ENCODE data around the gene PARP16.

PARP16 gene

DNA sequence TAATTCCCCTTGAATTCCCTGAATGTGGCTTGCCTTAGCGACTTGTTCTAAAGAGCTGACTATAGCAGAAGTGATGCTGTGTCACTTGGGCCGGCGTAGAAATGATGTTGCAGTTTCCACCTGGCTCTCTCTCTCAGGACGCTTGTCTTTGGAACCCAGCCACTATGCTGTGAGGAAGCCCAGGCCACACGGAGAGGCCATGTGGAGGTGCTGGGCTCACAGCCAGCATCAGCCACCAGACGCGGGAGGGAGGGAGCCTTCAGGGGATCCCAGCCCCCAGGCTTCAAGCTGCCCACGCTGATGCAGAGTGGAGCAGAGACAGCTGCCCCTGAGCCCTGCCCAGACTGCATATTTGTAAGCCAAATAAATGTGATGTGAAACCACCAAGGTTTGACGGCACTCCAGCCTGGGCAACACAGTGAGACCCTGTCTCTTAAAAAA, 36.4 kb upstream of the PARP16 start:
- TF ChIP-seq EZH2 (IDR thresholded peaks at IDR 0.05) (no peak), POLR2AphosphoS5 (IDR thresholded peaks at IDR 0.05; ENCODE audit: borderline replicate concordance, low read depth, low read length) (no peak), FOXP2 (optimal IDR thresholded peaks at IDR 0.05; ENCODE audit: control extremely low read depth, extremely low read length, insufficient read depth) (no peak)
- no peak for DNase-seq (ENCODE audit: low read depth, low spot score)
- no peak overlapping the region for H3K9ac ChIP-seq (ENCODE audit: insufficient read length)
- no peaks in the 10 kb centered on the region for H3K9me3 ChIP-seq (ENCODE audit: low read depth, low read length)
- H3K27ac ChIP-seq = no peak overlapping the region
- H3K36me3 ChIP-seq (ENCODE audit: insufficient read depth, low read length) = no peaks in the 10 kb centered on the region
- H3K4me3 ChIP-seq = no peak overlapping the region

- H3K4me3 ChIP-seq = no peak overlapping the region
- no peak overlapping the region for H3K9ac ChIP-seq (ENCODE audit: insufficient read length)
- H3K36me3 ChIP-seq (ENCODE audit: insufficient read depth, low read length) = no peaks in the 10 kb centered on the region
- no peak overlapping the region for H3K27ac ChIP-seq
- DNase-seq (ENCODE audit: low read depth, low spot score) = no peak
- no peak for TF ChIP-seq POLR2AphosphoS5 (IDR thresholded peaks at IDR 0.05; ENCODE audit: borderline replicate concordance, low read depth, low read length)
- no peak for TF ChIP-seq FOXP2 (optimal IDR thresholded peaks at IDR 0.05; ENCODE audit: control extremely low read depth, extremely low read length, insufficient read depth)
- TF ChIP-seq EZH2 (IDR thresholded peaks at IDR 0.05) = no peak
- H3K9me3 ChIP-seq (ENCODE audit: low read depth, low read length) = no peaks in the 10 kb centered on the region
Measured at GRCh38 chr15:65318870-65319356, 32.2 kb upstream of the PARP16 start.

DNA sequence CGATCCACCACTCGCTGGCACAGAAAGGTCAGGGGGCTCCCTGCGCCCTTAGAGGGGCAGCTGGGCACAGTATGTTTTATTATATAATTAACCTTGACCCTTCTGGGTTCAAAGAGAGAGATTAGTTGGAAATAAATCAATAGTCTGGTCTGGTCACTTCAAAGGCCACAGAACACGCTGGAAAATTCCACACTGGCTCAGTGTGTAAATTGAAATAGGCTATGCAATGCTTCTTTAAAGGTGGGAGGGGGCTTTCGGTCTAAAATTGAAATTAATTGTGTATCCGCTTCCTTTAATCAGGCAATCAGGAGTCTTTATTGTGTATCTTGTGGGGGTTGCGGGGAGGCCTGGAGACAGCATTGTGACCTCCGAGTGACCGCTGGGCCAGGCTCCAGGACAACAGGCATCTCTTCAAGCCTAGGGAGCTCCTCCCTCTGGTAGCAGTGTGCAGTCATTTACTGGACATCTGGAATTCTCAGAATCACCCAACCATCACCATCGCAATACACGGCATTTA, 25.8 kb upstream of the PARP16 start:
- DNase-seq (ENCODE audit: low read depth, low spot score) = no peak
- H3K9ac ChIP-seq (ENCODE audit: insufficient read length) = no peak overlapping the region
- no peak for TF ChIP-seq FOXP2 (optimal IDR thresholded peaks at IDR 0.05; ENCODE audit: control extremely low read depth, extremely low read length, insufficient read depth)
- TF ChIP-seq POLR2AphosphoS5 (IDR thresholded peaks at IDR 0.05; ENCODE audit: borderline replicate concordance, low read depth, low read length) = no peak
- TF ChIP-seq EZH2 (IDR thresholded peaks at IDR 0.05) = no peak
- H3K4me3 ChIP-seq = no peak overlapping the region
- no peaks in the 10 kb centered on the region for H3K9me3 ChIP-seq (ENCODE audit: low read depth, low read length)
- no peaks in the 10 kb centered on the region for H3K36me3 ChIP-seq (ENCODE audit: insufficient read depth, low read length)
- no peak overlapping the region for H3K27ac ChIP-seq

GRCh38 chr15:65311760-65312159, 25.1 kb upstream of the PARP16 start:
- no peak for TF ChIP-seq FOXP2 (optimal IDR thresholded peaks at IDR 0.05; ENCODE audit: control extremely low read depth, extremely low read length, insufficient read depth)
- TF ChIP-seq EZH2 (IDR thresholded peaks at IDR 0.05) = no peak
- TF ChIP-seq POLR2AphosphoS5 (IDR thresholded peaks at IDR 0.05; ENCODE audit: borderline replicate concordance, low read depth, low read length) = no peak
- H3K36me3 ChIP-seq (ENCODE audit: insufficient read depth, low read length) = no peaks in the 10 kb centered on the region
- H3K4me3 ChIP-seq = no peak overlapping the region
- H3K9ac ChIP-seq (ENCODE audit: insufficient read length) = no peak overlapping the region
- no peak for DNase-seq (ENCODE audit: low read depth, low spot score)
- H3K9me3 ChIP-seq (ENCODE audit: low read depth, low read length) = no peaks in the 10 kb centered on the region
- H3K27ac ChIP-seq = no peak overlapping the region

DNA sequence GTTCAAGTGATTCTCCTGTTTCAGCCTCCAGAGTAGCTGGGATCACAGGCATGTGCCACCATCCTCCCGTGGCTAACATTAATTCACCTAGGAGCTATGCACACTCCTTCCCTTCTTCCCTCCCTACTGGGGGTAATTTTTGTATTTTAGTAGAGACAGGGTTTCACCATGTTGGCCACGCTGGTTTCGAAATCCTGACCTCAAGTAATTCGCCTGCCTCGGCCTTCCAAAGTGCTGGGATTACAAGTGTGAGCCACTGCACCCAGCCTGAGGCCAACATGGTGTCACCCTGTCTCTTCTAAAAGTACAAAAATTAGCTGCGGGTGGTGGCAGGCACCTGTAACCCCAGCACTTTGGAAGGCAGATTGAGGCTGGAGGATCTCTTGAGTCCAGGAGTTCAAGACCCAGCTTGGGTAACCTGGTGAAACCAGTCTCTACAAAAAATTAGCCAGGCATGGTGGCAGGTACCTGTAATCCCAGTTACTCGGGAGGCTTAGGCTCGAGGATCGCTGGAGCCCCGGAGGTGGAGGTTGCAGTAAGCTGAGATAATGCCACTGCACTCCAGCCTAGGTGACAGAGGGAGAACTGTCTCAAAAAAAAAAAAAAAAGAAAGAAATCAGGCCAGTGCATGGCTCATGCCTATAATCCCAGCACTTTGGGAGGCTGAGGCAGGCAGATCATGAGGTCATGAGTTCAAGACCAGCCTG, 23.9 kb upstream of the PARP16 start:
- H3K27ac ChIP-seq = no peak overlapping the region
- no peak overlapping the region for H3K4me3 ChIP-seq
- TF ChIP-seq POLR2AphosphoS5 (IDR thresholded peaks at IDR 0.05; ENCODE audit: borderline replicate concordance, low read depth, low read length) = no peak
- TF ChIP-seq EZH2 (IDR thresholded peaks at IDR 0.05) = no peak
- no peak for TF ChIP-seq FOXP2 (optimal IDR thresholded peaks at IDR 0.05; ENCODE audit: control extremely low read depth, extremely low read length, insufficient read depth)
- no peaks in the 10 kb centered on the region for H3K36me3 ChIP-seq (ENCODE audit: insufficient read depth, low read length)
- H3K9me3 ChIP-seq (ENCODE audit: low read depth, low read length) = no peaks in the 10 kb centered on the region
- DNase-seq (ENCODE audit: low read depth, low spot score) = no peak
- no peak overlapping the region for H3K9ac ChIP-seq (ENCODE audit: insufficient read length)

- no peaks in the 10 kb centered on the region for H3K9me3 ChIP-seq (ENCODE audit: low read depth, low read length)
- TF ChIP-seq FOXP2 (optimal IDR thresholded peaks at IDR 0.05; ENCODE audit: control extremely low read depth, extremely low read length, insufficient read depth) (no peak), EZH2 (IDR thresholded peaks at IDR 0.05) (no peak), POLR2AphosphoS5 (IDR thresholded peaks at IDR 0.05; ENCODE audit: borderline replicate concordance, low read depth, low read length) (no peak)
- H3K9ac ChIP-seq (ENCODE audit: insufficient read length) = no peak overlapping the region
- H3K27ac ChIP-seq = no peak overlapping the region
- no peak for DNase-seq (ENCODE audit: low read depth, low spot score)
- H3K36me3 ChIP-seq (ENCODE audit: insufficient read depth, low read length) = no peaks in the 10 kb centered on the region
- H3K4me3 ChIP-seq = no peak overlapping the region
Measured at GRCh38 chr15:65309882-65310418, 23.3 kb upstream of the PARP16 start.

GRCh38 chr15:65307978-65308377, 21.3 kb upstream of the PARP16 start:
- no peak overlapping the region for H3K27ac ChIP-seq
- H3K9me3 ChIP-seq (ENCODE audit: low read depth, low read length) = no peaks in the 10 kb centered on the region
- TF ChIP-seq FOXP2 (optimal IDR thresholded peaks at IDR 0.05; ENCODE audit: control extremely low read depth, extremely low read length, insufficient read depth) = no peak
- TF ChIP-seq EZH2 (IDR thresholded peaks at IDR 0.05) = no peak
- TF ChIP-seq POLR2AphosphoS5 (IDR thresholded peaks at IDR 0.05; ENCODE audit: borderline replicate concordance, low read depth, low read length) = no peak
- H3K9ac ChIP-seq (ENCODE audit: insufficient read length) = no peak overlapping the region
- no peak for DNase-seq (ENCODE audit: low read depth, low spot score)
- H3K4me3 ChIP-seq = no peak overlapping the region
- H3K36me3 ChIP-seq (ENCODE audit: insufficient read depth, low read length) = no peaks in the 10 kb centered on the region

GRCh38 chr15:65306551-65306950, 19.9 kb upstream of the PARP16 start:
- H3K9me3 ChIP-seq (ENCODE audit: low read depth, low read length) = no peaks in the 10 kb centered on the region
- no peak overlapping the region for H3K4me3 ChIP-seq
- H3K36me3 ChIP-seq (ENCODE audit: insufficient read depth, low read length) = no peaks in the 10 kb centered on the region
- no peak for DNase-seq (ENCODE audit: low read depth, low spot score)
- TF ChIP-seq EZH2 (IDR thresholded peaks at IDR 0.05) (no peak), FOXP2 (optimal IDR thresholded peaks at IDR 0.05; ENCODE audit: control extremely low read depth, extremely low read length, insufficient read depth) (no peak), POLR2AphosphoS5 (IDR thresholded peaks at IDR 0.05; ENCODE audit: borderline replicate concordance, low read depth, low read length) (no peak)
- no peak overlapping the region for H3K9ac ChIP-seq (ENCODE audit: insufficient read length)
- 0 out of 2 replicates have a peak overlapping the region, but pooled peaks have one; percentile 2 for H3K27ac ChIP-seq
